MV-4-11 (cell line): ENCODE measurements around the gene SURF1.
"Not testable (repeated sequence)": the region's sequence is repeated elsewhere in the genome, so short reads cannot be mapped to it uniquely, and the experiment has no call there.

Experiments used
- DNase-seq: peaks from one replicate; lab custom pipeline; 2025; lab: John Stamatoyannopoulos, UW

SURF1 gene

DNA sequence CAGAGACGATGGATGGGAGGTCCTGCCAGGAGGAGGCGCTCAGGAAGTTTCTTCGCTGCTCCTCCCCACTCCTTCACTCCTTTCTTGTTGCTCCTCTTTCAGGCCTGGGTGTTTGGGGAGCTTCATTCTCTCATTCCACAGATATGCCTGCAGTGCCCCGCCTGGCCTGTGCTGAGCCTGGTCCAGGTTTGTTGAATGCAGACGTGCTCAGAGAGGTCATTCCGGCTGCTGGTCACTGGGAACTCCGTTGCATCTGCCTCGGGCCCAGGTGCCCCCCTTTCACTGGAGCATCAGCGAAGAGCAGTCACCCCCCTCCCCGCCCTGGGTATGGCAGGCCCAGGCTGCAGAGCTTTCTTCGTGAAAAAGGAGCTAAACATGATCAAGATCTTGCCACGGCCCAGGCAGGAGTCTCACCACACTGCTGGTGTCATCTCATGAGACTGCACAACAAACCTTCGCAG lies 35.8 kb downstream of the SURF1 start:
- DNase-seq = no peak

DNA sequence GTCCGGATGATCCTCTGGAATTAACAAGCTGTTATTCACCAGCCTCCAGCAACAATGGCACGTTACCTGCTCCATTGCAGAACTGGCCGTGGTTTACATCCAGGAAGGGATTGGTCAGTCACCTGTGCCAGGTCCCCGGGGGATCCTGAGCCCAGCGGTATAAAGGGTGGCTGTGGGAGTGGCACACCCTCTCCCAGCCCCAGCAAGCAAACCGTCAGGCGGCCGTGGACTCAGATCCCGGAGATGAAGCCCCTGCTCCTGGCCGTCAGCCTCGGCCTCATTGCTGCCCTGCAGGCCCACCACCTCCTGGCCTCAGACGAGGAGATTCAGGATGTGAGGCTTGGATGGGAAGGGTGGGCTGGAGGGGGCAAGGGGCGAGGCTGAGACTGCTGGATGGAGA lies 38.7 kb downstream of the SURF1 start:
- not testable (repeated sequence) for DNase-seq

DNA sequence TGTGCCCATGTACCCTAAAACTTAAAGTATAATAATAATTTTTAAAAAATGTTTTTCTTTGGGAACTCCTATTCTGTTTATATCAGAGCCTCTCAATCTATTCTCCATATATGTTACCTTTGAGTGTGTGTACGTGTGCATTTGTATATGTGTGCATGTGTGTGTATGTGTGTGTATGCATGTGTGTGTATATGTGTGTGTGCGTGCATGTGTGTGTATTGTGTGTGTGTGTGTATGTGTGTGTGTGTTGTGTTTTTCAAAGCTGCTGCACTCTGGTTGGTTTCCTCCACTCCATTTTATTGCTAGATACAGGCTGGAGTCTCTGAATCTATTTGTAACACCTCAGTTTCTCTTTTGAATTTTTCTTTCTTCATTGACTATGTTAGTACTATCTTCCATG lies 40.3 kb downstream of the SURF1 start:
- no peak for DNase-seq

DNA sequence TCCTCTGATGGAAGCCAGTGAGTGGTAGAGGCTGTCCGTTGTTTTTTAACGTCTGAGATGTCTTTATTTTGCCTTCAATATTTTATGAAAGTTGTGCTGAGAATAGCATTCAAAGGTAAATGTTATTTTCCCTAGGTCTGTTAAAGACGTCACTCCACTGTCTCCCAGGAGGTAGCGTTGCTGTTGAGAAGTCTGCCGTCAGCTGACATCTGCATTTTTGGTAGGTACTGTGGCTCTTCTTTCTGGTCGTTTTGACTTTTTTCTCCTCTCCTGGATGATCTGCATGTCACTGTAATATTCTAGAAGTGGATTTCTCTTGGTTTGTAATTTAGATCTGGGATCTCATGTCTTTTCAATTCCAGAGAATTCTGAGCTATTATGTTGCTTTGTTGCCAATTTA lies 46.7 kb downstream of the SURF1 start:
- no peak for DNase-seq

DNA sequence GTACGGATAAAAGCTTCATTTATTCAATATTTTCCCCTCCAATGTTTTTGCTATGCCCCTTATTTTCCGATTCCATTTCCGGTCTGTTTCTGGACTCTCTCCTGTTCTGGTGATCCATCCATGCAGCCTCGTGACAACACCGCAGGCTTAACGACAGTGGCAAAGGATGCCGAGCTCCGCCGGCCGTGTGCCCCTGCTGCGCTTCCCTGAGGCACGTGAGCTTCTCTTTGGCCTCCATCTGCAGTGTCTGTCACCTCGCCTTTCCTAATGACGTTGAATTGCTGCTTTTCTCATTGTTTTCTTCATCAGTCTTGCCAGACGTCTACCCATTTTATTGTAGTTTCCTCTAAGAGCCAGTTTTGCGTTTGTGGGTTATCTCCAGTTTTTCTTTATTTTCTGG lies 49.0 kb downstream of the SURF1 start:
- no peak for DNase-seq

DNA sequence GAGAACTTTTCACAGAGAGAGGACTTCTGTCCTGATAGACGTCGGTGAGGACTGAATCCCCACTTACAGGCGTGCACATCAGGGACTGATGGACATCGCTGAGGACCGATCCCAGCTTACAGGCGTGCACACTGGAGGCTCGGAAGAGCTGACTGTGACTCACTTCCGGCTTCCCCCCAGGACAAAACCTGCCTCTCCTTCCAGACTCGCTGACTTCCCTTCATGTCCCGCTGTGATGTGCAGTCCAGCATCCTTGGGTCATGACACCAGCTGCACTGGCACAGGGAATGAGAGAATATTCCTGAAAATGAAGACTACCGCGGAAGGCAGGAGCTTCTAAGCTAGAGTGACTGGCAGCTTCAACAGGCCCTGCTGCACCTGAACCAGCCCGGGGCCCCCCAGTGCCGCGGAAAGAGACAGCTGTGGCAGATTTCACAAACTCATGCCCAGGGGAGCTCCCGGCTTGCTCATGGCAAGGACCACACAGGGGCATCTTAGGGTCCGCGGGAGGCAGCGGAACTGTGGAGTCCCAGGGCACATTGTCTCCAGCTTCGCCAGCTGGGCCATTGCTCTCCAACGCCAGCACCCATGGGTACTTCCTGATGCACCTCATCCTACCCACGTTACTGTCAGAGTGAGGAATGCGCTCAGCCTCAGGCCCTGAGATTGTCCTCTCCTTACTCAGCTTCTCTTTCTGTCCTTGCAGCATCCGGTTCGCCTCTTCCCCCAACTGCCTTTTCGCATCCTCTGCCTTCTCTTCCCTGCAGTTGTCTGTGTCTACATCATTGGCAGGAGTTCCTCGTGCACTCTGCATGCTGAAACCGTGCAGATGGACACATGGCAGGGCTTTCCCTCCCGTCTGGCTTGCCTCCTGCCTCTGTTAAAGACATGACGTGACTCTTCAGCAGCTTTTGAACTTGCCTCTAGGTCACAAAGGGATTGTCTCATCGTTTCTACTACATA lies 49.8 kb downstream of the SURF1 start:
- DNase-seq = no peak

DNA sequence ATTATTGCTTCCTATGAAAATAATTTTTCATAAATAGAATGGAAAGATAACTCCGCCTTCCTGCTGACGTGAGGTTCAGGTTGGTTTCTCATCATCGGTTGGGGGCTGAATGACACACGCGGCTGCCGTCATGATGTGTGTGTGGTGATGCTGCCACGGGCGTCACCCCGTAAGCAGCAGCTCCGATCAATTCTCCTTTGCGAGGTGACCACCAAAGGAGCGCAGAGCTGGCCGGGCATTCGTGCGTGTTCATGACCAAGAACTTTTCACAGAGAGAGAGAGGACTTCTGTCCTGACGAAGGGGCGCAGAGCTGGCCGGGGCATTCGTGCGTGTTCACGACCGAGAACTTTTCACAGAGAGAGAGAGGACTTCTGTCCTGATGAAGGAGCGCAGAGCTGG lies 50.6 kb downstream of the SURF1 start:
- no peak for DNase-seq

DNA sequence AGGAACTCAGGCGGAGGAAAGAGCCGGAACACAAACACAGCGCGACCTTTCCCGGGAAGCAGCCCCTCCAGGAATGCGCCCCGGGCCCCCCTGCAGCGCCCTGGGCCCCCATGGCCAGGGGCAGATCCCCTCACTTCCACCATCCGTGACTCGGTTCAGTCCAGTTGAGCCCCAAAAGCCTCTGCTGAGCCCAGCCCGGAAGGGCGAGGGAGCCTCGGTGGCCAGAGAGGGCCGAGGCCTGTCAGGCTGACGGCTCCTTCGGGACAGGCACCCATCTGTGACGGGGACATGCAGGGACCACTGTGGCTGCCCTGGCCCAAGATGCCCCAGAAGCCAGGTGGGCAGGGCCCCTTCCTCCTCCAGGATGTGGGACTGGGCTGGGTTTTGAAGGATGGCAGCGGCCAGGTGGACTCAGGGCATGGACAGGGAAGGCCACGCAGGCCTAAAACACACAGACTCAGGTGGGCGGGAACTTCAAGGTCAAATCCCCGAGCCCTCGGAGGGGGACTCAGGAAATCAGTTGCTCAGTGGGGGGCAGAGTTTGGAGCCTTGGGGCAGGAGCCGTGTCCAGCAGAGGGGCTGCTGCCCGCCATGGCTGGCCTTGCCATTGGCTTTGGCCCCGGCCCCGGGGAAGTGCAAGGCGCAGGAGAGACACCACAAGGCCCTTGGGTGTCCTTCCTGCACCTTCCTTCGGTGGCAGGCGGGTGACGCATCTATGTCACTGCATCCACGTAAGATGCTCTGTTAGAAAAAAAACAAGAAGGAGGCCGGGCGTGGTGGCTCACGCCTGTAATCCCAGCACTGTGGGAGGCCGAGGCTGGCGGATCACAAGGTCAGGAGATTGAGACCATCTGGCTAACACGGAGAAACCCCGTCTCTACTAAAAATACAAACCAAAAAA lies 51.6 kb downstream of the SURF1 start:
- no peak for DNase-seq

DNA sequence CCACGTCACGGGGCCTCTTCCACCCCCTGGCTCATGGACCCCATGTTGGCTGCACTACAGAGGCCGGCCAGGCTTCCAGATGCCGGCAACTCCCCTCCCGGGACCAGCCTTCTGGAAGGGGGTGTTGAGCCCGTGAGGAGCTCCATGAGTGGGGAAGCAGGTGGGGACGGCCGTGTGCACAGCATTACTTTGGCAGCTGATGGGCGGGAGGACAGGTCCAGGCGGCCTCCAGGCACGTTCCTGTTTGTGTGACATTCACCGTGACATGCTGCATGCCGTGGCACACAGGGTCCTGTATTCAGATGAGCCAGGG lies 52.2 kb downstream of the SURF1 start:
- no peak for DNase-seq

DNA sequence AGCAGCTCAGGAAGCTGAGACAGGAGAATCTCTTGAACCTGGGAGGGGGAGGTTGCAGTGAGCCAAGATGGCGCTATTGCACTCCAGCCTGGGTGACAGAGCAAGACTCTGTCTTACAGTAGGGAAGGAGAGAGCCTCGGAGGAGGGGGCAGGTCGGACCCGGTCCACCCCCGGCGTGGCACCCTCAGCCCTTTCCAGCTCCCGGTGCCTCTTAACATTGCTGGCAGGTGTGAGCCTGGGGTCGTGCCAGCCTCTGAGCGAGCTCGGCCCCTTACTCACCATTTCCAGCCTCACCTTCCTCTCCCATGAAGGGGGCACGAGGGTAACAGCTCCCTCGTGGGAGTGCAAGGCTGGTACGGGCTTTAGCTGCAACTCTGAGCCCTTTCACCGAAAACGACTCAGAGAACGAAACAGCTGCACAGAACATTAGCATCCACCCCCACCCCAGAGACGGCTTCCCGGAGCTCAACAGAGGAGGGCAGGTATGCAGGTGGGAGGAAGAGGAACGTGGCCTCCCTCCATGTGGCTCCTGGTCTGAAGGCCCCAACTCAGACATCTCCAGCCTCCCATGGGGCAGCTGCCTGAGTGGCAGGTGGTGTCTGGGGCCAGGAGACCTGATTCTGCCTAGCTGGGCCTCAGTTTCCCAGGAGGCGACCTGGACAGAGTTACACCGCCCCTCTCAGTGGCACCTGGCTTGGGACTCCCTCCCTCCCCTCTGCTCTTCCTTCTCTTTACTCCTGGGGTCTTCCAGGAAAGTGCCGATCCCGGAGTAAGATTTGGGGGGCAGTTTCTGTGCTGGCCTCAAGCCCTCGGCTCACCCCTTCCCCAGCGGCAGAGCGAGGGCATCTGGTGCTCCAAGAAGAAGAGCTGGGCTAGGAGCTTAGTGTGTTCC lies 52.8 kb downstream of the SURF1 start:
- no peak for DNase-seq
